K562 (cell line): ENCODE measurements around the gene NUDT22. TPM values are rescaled to one million over a fixed set of nuclear protein-coding genes. Genes with fewer than 3 reads are reported as not detected.

Experiments
- DMBX1 ChIP-seq: fragments of 250-450 bp; sonication (Bioruptor Pico); IDR thresholded peaks from 2 replicates; pipeline ENCODE4 v1.8.0; 2022; ENCODE audit warnings: inconsistent platforms, mild to moderate bottlenecking, moderate library complexity, borderline replicate concordance
- FOXK1 ChIP-seq: sonication (generic); formaldehyde crosslinking; IDR thresholded peaks from 2 replicates; pipeline ENCODE4 v1.8.0; 2022; ENCODE audit warnings: missing genetic modification reagents, mild to moderate bottlenecking, borderline replicate concordance
- GTF2E2 ChIP-seq: fragments of 200-800 bp; sonication (Bioruptor generic); IDR thresholded peaks from 2 replicates; pipeline ENCODE4 v1.6.1; 2016; ENCODE audit warnings: missing genetic modification characterization, missing compliant biosample characterization
- ID3 ChIP-seq, 2 experiments: fragments of 250-450 bp in 1 of 2; fragments of 450-650 bp in 1 of 2; sonication (Bioruptor Pico) in 1 of 2; IDR thresholded peaks; 2 replicates each; pipeline versions ENCODE4 v1.6.1 to v1.8.0; 2016 to 2021; ENCODE audit warnings: mild to moderate bottlenecking in 2 of 2, moderate library complexity in 2 of 2, missing compliant biosample characterization in 1 of 2, missing genetic modification characterization in 1 of 2
- KLF10 ChIP-seq: fragments of 250-450 bp; sonication (Bioruptor Pico); IDR thresholded peaks from 2 replicates; pipeline ENCODE4 v1.6.1; 2021; ENCODE audit warnings: matching md5 sums
- MAFF ChIP-seq: IDR thresholded peaks from 2 replicates; pipeline ENCODE4 v1.6.1; 2012; ENCODE audit warnings: low read length, improper control_type of control experiment
- MAX ChIP-seq: sonication (generic); formaldehyde crosslinking; IDR thresholded peaks from 2 replicates; pipeline ENCODE4 v1.9.0; 2022; ENCODE audit warnings: mild to moderate bottlenecking, missing genetic modification reagents
- MXI1 ChIP-seq: IDR thresholded peaks from 2 replicates; pipeline ENCODE4 v1.6.1; 2011; ENCODE audit warnings: low read depth, mild to moderate bottlenecking, improper control_type of control experiment, low read length
- NR2C1 ChIP-seq, 2 experiments: fragments of 450-650 bp; IDR thresholded peaks; 2 replicates each; pipeline ENCODE4 v1.6.1; 2017; ENCODE audit warnings: mild to moderate bottlenecking in 2 of 2, antibody characterized with exemption in 1 of 2, inconsistent platforms in 1 of 2, missing compliant biosample characterization in 1 of 2, missing genetic modification characterization in 1 of 2
- NR2C2 ChIP-seq, 2 experiments: fragments of 200-800 bp in 1 of 2; sonication (Bioruptor generic) in 1 of 2; sonication (generic) in 1 of 2; formaldehyde crosslinking in 1 of 2; IDR thresholded peaks; 2 replicates each; pipeline versions ENCODE4 v1.6.1 to v1.8.0; 2016 to 2022; ENCODE audit warnings: mild to moderate bottlenecking in 1 of 2, missing compliant biosample characterization in 1 of 2, missing genetic modification characterization in 1 of 2, missing genetic modification reagents in 1 of 2
- POLR2AphosphoS5 ChIP-seq: IDR thresholded peaks from 2 replicates; pipeline ENCODE4 v1.6.1; 2011; ENCODE audit warnings: mild to moderate bottlenecking, low read depth, low read length, moderate library complexity; ENCODE audit not compliant: control insufficient read depth, insufficient read depth
- PRMT5 ChIP-seq: sonication (generic); formaldehyde crosslinking; IDR thresholded peaks from 2 replicates; pipeline ENCODE4 v1.5.0; 2020; ENCODE audit warnings: missing genetic modification reagents
- SIN3A ChIP-seq, 2 experiments: fragments of 150-350 bp in 1 of 2; IDR thresholded peaks; 2 replicates each; pipeline ENCODE4 v1.6.1; 2011 to 2016; ENCODE audit warnings: borderline replicate concordance in 2 of 2, low read depth in 2 of 2, low read length in 2 of 2, mild to moderate bottlenecking in 2 of 2, moderate library complexity in 2 of 2; ENCODE audit not compliant: control insufficient read depth in 1 of 2
- SPI1 ChIP-seq: IDR thresholded peaks from 2 replicates; pipeline ENCODE4 v1.6.1; 2011; ENCODE audit warnings: low read depth, low read length, control low read depth, borderline replicate concordance
- TAF7 ChIP-seq: fragments of 450-650 bp; IDR thresholded peaks from 2 replicates; pipeline ENCODE4 v1.6.1; 2016; ENCODE audit warnings: missing genetic modification characterization, missing compliant biosample characterization
- TBP ChIP-seq: optimal IDR thresholded peaks from 2 replicates; pipeline ENCODE3; 2011; ENCODE audit warnings: low read depth, low read length, improper control_type of control experiment
- XRCC5 ChIP-seq: fragments of 200-400 bp; formaldehyde crosslinking; IDR thresholded peaks from 2 replicates; pipeline ENCODE4 v1.6.1; 2017; ENCODE audit warnings: low read depth, mild to moderate bottlenecking, low read length
- ZBTB12 ChIP-seq: fragments of 250-450 bp; sonication (Bioruptor Pico); IDR thresholded peaks from 2 replicates; pipeline ENCODE4 v1.4.0; 2020
- ZNF408 ChIP-seq: fragments of 250-450 bp; sonication (Bioruptor Pico); IDR thresholded peaks from 2 replicates; pipeline ENCODE4 v1.4.0; 2020; ENCODE audit warnings: low read depth, mild to moderate bottlenecking, moderate library complexity
- ZNF449 ChIP-seq: fragments of 250-450 bp; sonication (Bioruptor Pico); IDR thresholded peaks from 2 replicates; pipeline ENCODE4 v1.8.0; 2022; ENCODE audit warnings: moderate library complexity, mild to moderate bottlenecking, inconsistent platforms
- ZNF589 ChIP-seq: fragments of 200-800 bp; sonication (Bioruptor generic); IDR thresholded peaks from 2 replicates; pipeline ENCODE4 v1.6.1; 2016; ENCODE audit warnings: low read depth, missing genetic modification characterization, missing compliant biosample characterization
- polyA plus RNA-seq, 8 experiments: library from polyadenylated mRNA; depleted of rRNA in 4 of 8; stranded (reverse) in 5 of 8; unstranded in 3 of 8; fragments of >200 nt; fragmentation: Nextera tagmentation in 2 of 8; fragmentation: Illumina TruSeq in 1 of 8; extraction: Ambion mirVana in 2 of 8; extraction: Trizol in 1 of 8; gene quantifications; 2 replicates each; pipeline versions ENCODE4 v1.2.1 to v1.2.3, GENCODE V29; 2011 to 2014; ENCODE audit warnings: inconsistent platforms in 1 of 8, missing spikeins in 1 of 8
- total RNA-seq, 7 experiments: library from RNA; depleted of rRNA in 6 of 7; stranded (reverse); fragments of >200 nt in 6 of 7; fragmentation: Illumina TruSeq in 2 of 7; extraction: Trizol in 2 of 7; gene quantifications; 2 replicates each; pipeline versions ENCODE4 v1.2.1 to v1.2.3, GENCODE V29; 2011 to 2021; ENCODE audit warnings: low replicate concordance in 1 of 7

NUDT22 gene
- total and polyA plus RNA-seq, 9 of the 15 experiments (the other 6 are each of a cell fraction or from before 2014, with no cell fraction given): 6.3 to 92.6 (median 37.4) TPM

GRCh38 chr11:64239662-64240434, 13.8 kb downstream of the NUDT22 start (continued):
- TF ChIP-seq POLR2AphosphoS5 (peak; percentile 65; the same call in 1 of the 2 replicates), PRMT5 (CRISPR knock-in tag) (no peak), SIN3A (IDR thresholded peaks at IDR 0.05; ENCODE audit: borderline replicate concordance in 2 of 2, control insufficient read depth in 1 of 2, low read depth in 2 of 2, low read length in 2 of 2) (peak in 1 of 2 experiments; percentile 20; a peak in 1 of 4 replicates), ZNF589 (CRISPR knock-in tag) (0 out of 2 replicates have a peak, but pooled peaks have one; percentile 18), XRCC5 (0 out of 2 replicates have a peak, but pooled peaks have one; percentile 2), ID3 (CRISPR knock-in tag; IDR thresholded peaks at IDR 0.05) (no peak), ID3 (tag; IDR thresholded peaks at IDR 0.05) (no peak), GTF2E2 (peak; percentile 71), ZBTB12 (0 out of 2 replicates have a peak, but pooled peaks have one; percentile 20), TBP (peak; percentile 21), ZNF408 (CRISPR knock-in tag) (no peak), TAF7 (tag) (no peak), NR2C1 (IDR thresholded peaks at IDR 0.05) (no peak; the same call in 1 of the 2 replicates), NR2C1 (tag; IDR thresholded peaks at IDR 0.05) (peak; percentile 52; the same call in 1 of the 2 replicates), FOXK1 (CRISPR knock-in tag) (peak; percentile 28; the same call in 1 of the 2 replicates), SPI1 (peak; percentile 70), DMBX1 (peak; percentile 20; the same call in 1 of the 2 replicates), KLF10 (no peak), ZNF449 (CRISPR knock-in tag) (no peak), MAX (CRISPR knock-in tag) (peak; percentile 74), MAFF (0 out of 2 replicates have a peak, but pooled peaks have one; percentile 13), NR2C2 (CRISPR knock-in tag; IDR thresholded peaks at IDR 0.05) (peak; percentile 5; the same call in 1 of the 2 replicates), NR2C2 (tag; IDR thresholded peaks at IDR 0.05) (no peak), MXI1 (0 out of 2 replicates have a peak, but pooled peaks have one; percentile 29)
